Measurements from ENCODE around the gene WBP11.

The WBP11 gene

DNA sequence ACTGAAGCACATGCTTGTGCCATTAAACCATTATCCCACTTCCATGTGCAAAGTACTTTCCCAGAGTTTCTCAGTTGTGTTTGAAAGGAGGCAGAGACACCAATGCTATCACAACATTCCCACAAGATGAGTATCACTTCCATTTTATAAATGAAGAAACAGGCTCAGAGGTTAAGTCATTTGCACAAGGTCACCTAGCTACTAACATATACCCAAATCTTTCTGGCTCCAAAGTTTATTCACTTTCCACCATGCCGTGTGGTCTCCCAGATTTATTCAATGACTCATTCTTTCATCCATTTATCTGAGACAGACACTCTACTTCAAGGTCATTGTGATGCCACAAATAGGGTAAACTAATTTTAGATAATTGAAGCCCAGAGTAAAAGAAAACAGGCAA lies 30.7 kb upstream of the WBP11 start:
- no peak overlapping the region for H3K4me2 ChIP-seq (ENCODE audit: low read length)

DNA sequence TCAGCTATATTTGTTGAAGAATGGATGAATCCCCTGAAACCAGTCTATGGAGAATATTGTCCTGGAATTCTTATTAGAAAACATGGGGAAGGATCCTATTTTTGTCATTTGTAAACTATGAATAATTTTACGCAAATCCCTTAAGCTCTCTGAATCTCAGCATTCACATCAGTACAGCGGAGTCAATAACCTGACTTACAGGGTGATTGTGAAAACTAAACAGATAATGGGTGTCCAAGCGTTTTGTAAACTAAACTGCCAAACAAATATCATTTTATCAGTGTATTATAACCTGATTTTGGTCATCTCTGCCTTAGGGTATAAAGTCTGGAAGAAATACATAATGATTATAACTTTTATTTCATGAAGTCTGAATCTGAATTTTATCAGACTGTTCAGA lies 30.1 kb upstream of the WBP11 start:
- Histone ChIP-seq H3K4me3 (ENCODE audit: low read depth, low read length, poor library complexity, severe bottlenecking) (no peak overlapping the region), H4K20me1 (ENCODE audit: insufficient read depth, low read length) (no peaks in the 10 kb centered on the region), H3K9me3 (ENCODE audit: low read length) (no peaks in the 10 kb centered on the region), H3K36me3 (ENCODE audit: insufficient read depth, low read length) (no peaks in the 10 kb centered on the region), H3K27ac (ENCODE audit: low read depth, low read length, poor library complexity, severe bottlenecking) (no peak overlapping the region), H3K27me3 (ENCODE audit: insufficient read depth, low read length) (no peaks in the 10 kb centered on the region; the same call in 1 of the 2 replicates), H3K4me2 (ENCODE audit: low read length) (no peak overlapping the region), H2AFZ (ENCODE audit: low read length) (no peak overlapping the region), H3K4me1 (ENCODE audit: insufficient read depth, low read length, severe bottlenecking) (no peaks in the 10 kb centered on the region), H3F3A (ENCODE audit: insufficient read depth, low read length) (no peaks in the 10 kb centered on the region), H3K79me2 (ENCODE audit: insufficient read depth, low read length) (no peaks in the 10 kb centered on the region), H3K9ac (ENCODE audit: low read length) (no peak overlapping the region), H3K9me2 (ENCODE audit: low read depth, low read length) (no peaks in the 10 kb centered on the region)
- TF ChIP-seq EZH2 (IDR thresholded peaks at IDR 0.05; ENCODE audit: borderline replicate concordance, low read length), result no peak
- TF ChIP-seq, protein P1, sequence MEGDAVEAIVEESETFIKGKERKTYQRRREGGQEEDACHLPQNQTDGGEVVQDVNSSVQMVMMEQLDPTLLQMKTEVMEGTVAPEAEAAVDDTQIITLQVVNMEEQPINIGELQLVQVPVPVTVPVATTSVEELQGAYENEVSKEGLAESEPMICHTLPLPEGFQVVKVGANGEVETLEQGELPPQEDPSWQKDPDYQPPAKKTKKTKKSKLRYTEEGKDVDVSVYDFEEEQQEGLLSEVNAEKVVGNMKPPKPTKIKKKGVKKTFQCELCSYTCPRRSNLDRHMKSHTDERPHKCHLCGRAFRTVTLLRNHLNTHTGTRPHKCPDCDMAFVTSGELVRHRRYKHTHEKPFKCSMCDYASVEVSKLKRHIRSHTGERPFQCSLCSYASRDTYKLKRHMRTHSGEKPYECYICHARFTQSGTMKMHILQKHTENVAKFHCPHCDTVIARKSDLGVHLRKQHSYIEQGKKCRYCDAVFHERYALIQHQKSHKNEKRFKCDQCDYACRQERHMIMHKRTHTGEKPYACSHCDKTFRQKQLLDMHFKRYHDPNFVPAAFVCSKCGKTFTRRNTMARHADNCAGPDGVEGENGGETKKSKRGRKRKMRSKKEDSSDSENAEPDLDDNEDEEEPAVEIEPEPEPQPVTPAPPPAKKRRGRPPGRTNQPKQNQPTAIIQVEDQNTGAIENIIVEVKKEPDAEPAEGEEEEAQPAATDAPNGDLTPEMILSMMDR (IDR thresholded peaks at IDR 0.05; ENCODE audit: low read length), result no peak

More for the DNA sequence above, 30.7 kb upstream of the WBP11 start:
- H3K4me3 ChIP-seq (ENCODE audit: low read depth, low read length, poor library complexity, severe bottlenecking), result no peak overlapping the region
- no peaks in the 10 kb centered on the region for H3K4me1 ChIP-seq (ENCODE audit: insufficient read depth, low read length, severe bottlenecking)
- TF ChIP-seq, protein P1 (IDR thresholded peaks at IDR 0.05; ENCODE audit: low read length), result no peak
- no peak for TF ChIP-seq EZH2 (IDR thresholded peaks at IDR 0.05; ENCODE audit: borderline replicate concordance, low read length)
- no peaks in the 10 kb centered on the region; the same call in 1 of the 2 replicates for H3K27me3 ChIP-seq (ENCODE audit: insufficient read depth, low read length)
- H2AFZ ChIP-seq (ENCODE audit: low read length), result no peak overlapping the region
- no peaks in the 10 kb centered on the region for H3K79me2 ChIP-seq (ENCODE audit: insufficient read depth, low read length)
- H3K9me3 ChIP-seq (ENCODE audit: low read length), result no peaks in the 10 kb centered on the region
- no peaks in the 10 kb centered on the region for H3K36me3 ChIP-seq (ENCODE audit: insufficient read depth, low read length)
- no peak overlapping the region for H3K27ac ChIP-seq (ENCODE audit: low read depth, low read length, poor library complexity, severe bottlenecking)
- no peaks in the 10 kb centered on the region for H4K20me1 ChIP-seq (ENCODE audit: insufficient read depth, low read length)
- H3K9me2 ChIP-seq (ENCODE audit: low read depth, low read length), result no peaks in the 10 kb centered on the region
- H3F3A ChIP-seq (ENCODE audit: insufficient read depth, low read length), result no peaks in the 10 kb centered on the region
- no peak overlapping the region for H3K9ac ChIP-seq (ENCODE audit: low read length)

DNA sequence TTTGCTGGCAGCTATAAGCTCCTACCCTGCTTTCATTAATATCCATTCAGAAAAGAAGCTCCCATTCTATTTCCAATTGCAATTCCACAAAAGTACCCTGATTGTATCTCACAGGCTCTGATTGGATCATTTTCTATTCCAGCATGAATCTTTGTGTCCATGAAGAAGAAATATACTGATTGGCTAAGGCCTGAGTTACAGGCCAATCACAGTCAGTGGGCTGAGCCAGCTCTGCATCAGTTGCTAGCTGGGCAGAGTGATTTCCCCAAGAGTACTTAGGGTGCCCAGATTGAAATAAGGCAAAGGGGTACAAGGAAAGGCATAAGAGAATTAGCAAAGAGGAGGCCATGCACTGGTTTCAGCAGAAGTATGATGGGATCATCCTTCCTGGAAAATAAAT lies 25.6 kb upstream of the WBP11 start:
- H3K36me3 ChIP-seq (ENCODE audit: insufficient read depth, low read length), result no peaks in the 10 kb centered on the region
- no peaks in the 10 kb centered on the region for H3F3A ChIP-seq (ENCODE audit: insufficient read depth, low read length)
- H3K79me2 ChIP-seq (ENCODE audit: insufficient read depth, low read length), result no peaks in the 10 kb centered on the region
- H3K4me2 ChIP-seq (ENCODE audit: low read length), result no peak overlapping the region
- H3K9ac ChIP-seq (ENCODE audit: low read length), result no peak overlapping the region
- H3K4me1 ChIP-seq (ENCODE audit: insufficient read depth, low read length, severe bottlenecking), result no peaks in the 10 kb centered on the region
- no peaks in the 10 kb centered on the region for H4K20me1 ChIP-seq (ENCODE audit: insufficient read depth, low read length)
- H3K27me3 ChIP-seq (ENCODE audit: insufficient read depth, low read length), result no peaks in the 10 kb centered on the region
- no peaks in the 10 kb centered on the region for H3K9me2 ChIP-seq (ENCODE audit: low read depth, low read length)
- H3K9me3 ChIP-seq (ENCODE audit: low read length), result no peaks in the 10 kb centered on the region
- no peak overlapping the region for H3K27ac ChIP-seq (ENCODE audit: low read depth, low read length, poor library complexity, severe bottlenecking)
- no peak overlapping the region for H2AFZ ChIP-seq (ENCODE audit: low read length)
- TF ChIP-seq, protein P1 (IDR thresholded peaks at IDR 0.05; ENCODE audit: low read length), result no peak
- TF ChIP-seq EZH2 (IDR thresholded peaks at IDR 0.05; ENCODE audit: borderline replicate concordance, low read length), result no peak
- no peak overlapping the region for H3K4me3 ChIP-seq (ENCODE audit: low read depth, low read length, poor library complexity, severe bottlenecking)

Measured in OCI-LY1 (cell line).